K562 (cell line): ENCODE data around the gene DISP1. TPM values are rescaled to one million over a fixed set of nuclear protein-coding genes. Genes with fewer than 3 reads are reported as not detected.

Experiments
- ATAC-seq: fragments of 200-7000 bp; cut with Tn5 transposase; 3 replicates; pipeline ENCODE4 v1.9.1; 2020; ENCODE audit warnings: moderate library complexity
- BruUV-seq: library from RNA; stranded (reverse); fragments of 400-500 nt; replicated peaks from 2 replicates; lab custom pipeline; 2021; lab: Mats Ljungman, UMichigan
- CTCF ChIA-PET: fragments of 300-600 bp; formaldehyde crosslinking; extraction: SDS; loops from one replicate; lab custom pipeline; 2021; ENCODE audit warnings: low intra/inter-chr PET ratio; lab: Yijun Ruan, JAX
- POLR2A ChIA-PET: fragments of 300-600, 350-650 bp; sonication (Branson Sonifier 250); formaldehyde crosslinking; extraction: SDS; loops from one replicate; lab custom pipeline; 2021; ENCODE audit warnings: antibody characterized with exemption, inconsistent platforms; lab: Yijun Ruan, JAX
- DNase-seq, 4 experiments: peaks; one replicate each; pipeline versions ENCODE4 v3.0.0 to v3.0.0-alpha.2; 2011 to 2018; ENCODE audit warnings: low spot score in 3 of 4, mixed read lengths in 3 of 4; ENCODE audit errors: extremely low read depth in 1 of 4
- FAIRE-seq: peaks from 2 replicates; lab custom pipeline; 2011; peaks lifted over from hg19 to GRCh38; lab: Jason Lieb, UNC
- H2AFZ ChIP-seq: 2 replicates; pipeline ENCODE4 v1.6.0; 2011; ENCODE audit warnings: low read depth, low read length, control low read depth, inconsistent platforms
- H3K27ac ChIP-seq: fragments of 200-600 bp; 3 replicates; pipeline ENCODE4 v1.8.0; 2011; ENCODE audit warnings: low read depth, mild to moderate bottlenecking, control low read depth, inconsistent platforms, low read length, moderate library complexity, mixed read lengths; ENCODE audit errors: extremely low read depth
- H3K27me3 ChIP-seq, 2 experiments: fragments of 300-600 bp in 1 of 2; 2 replicates in 1 of 2; 3 replicates in 1 of 2; pipeline versions ENCODE4 v1.6.0 to v1.8.0; 2011; ENCODE audit warnings: inconsistent platforms in 2 of 2, low read length in 2 of 2, mild to moderate bottlenecking in 1 of 2, mixed read lengths in 1 of 2, moderate library complexity in 1 of 2; ENCODE audit not compliant: control insufficient read depth in 2 of 2, insufficient read depth in 2 of 2
- H3K36me3 ChIP-seq: fragments of 300-600 bp; 3 replicates; pipeline ENCODE4 v1.8.0; 2011; ENCODE audit warnings: mild to moderate bottlenecking, low read length, inconsistent platforms; ENCODE audit not compliant: control insufficient read depth, insufficient read depth
- H3K4me1 ChIP-seq, 2 experiments: fragments of 200-600 bp in 1 of 2; replicated peaks in 1 of 2; 2 replicates in 1 of 2; 3 replicates in 1 of 2; pipeline versions ENCODE4 v1.5.1 to v1.8.0; 2011; ENCODE audit warnings: inconsistent platforms in 2 of 2, low read length in 2 of 2, mild to moderate bottlenecking in 1 of 2, mixed read lengths in 1 of 2, moderate library complexity in 1 of 2; ENCODE audit not compliant: control insufficient read depth in 2 of 2, insufficient read depth in 2 of 2
- H3K4me2 ChIP-seq: 2 replicates; pipeline ENCODE4 v1.6.1; 2011; ENCODE audit warnings: low read length, control low read depth, inconsistent platforms, mixed read lengths; ENCODE audit not compliant: insufficient read depth
- H3K4me3 ChIP-seq: fragments of 200-600 bp; sonication (generic), shearing (Covaris generic); 2 replicates; pipeline ENCODE4 v1.5.1; 2016; ENCODE audit warnings: control low read depth, inconsistent platforms
- H3K79me2 ChIP-seq: fragments of 200-600 bp; 3 replicates; pipeline ENCODE4 v1.8.0; 2011; ENCODE audit warnings: low read length, inconsistent platforms; ENCODE audit not compliant: control insufficient read depth, insufficient read depth
- H3K9ac ChIP-seq, 2 experiments: 2 replicates each; pipeline versions ENCODE4 v1.6.0 to v1.6.1; 2011; ENCODE audit warnings: low read depth in 2 of 2, low read length in 2 of 2, control low read depth in 1 of 2, inconsistent platforms in 1 of 2, mild to moderate bottlenecking in 1 of 2, mixed read lengths in 1 of 2; ENCODE audit not compliant: insufficient read depth in 1 of 2
- H3K9me1 ChIP-seq: one replicate; pipeline ENCODE4 v1.6.0; 2011; ENCODE audit warnings: inconsistent platforms, mild to moderate bottlenecking, low read length, moderate library complexity; ENCODE audit not compliant: control insufficient read depth, insufficient read depth
- H3K9me3 ChIP-seq: replicated peaks from 2 replicates; pipeline ENCODE4 v1.5.1; 2011; ENCODE audit warnings: low read depth, low read length, inconsistent platforms; ENCODE audit not compliant: control insufficient read depth, insufficient read depth
- H4K20me1 ChIP-seq: replicated peaks from 2 replicates; pipeline ENCODE4 v1.6.1; 2011; ENCODE audit warnings: low read length, inconsistent platforms, mixed read lengths; ENCODE audit not compliant: control insufficient read depth, insufficient read depth
- CSDE1 ChIP-seq, 2 experiments: fragments of 450-650 bp; IDR thresholded peaks; 2 replicates each; pipeline ENCODE4 v1.6.1; 2016; ENCODE audit warnings: mild to moderate bottlenecking in 1 of 2
- ETV5 ChIP-seq: sonication (generic); formaldehyde crosslinking; IDR thresholded peaks from 2 replicates; pipeline ENCODE4 v1.4.0; 2020; ENCODE audit warnings: low read depth, mild to moderate bottlenecking, missing genetic modification reagents
- GTF2F1 ChIP-seq: IDR thresholded peaks from 2 replicates; pipeline ENCODE4 v1.6.1; 2011; ENCODE audit warnings: low read depth, low read length, improper control_type of control experiment
- ID3 ChIP-seq, 2 experiments: fragments of 250-450 bp in 1 of 2; fragments of 450-650 bp in 1 of 2; sonication (Bioruptor Pico) in 1 of 2; IDR thresholded peaks; 2 replicates each; pipeline versions ENCODE4 v1.6.1 to v1.8.0; 2016 to 2021; ENCODE audit warnings: mild to moderate bottlenecking in 2 of 2, moderate library complexity in 2 of 2, missing compliant biosample characterization in 1 of 2, missing genetic modification characterization in 1 of 2
- MTF1 ChIP-seq: fragments of 250-450 bp; sonication (Bioruptor Pico); IDR thresholded peaks from 2 replicates; pipeline ENCODE4 v1.9.0; 2021; ENCODE audit warnings: moderate library complexity, mild to moderate bottlenecking, inconsistent platforms, borderline replicate concordance
- PRDM10 ChIP-seq: fragments of 450-650 bp; IDR thresholded peaks from 2 replicates; pipeline ENCODE4 v1.6.1; 2018; ENCODE audit not compliant: partially characterized antibody
- PTTG1 ChIP-seq: fragments of 450-650 bp; IDR thresholded peaks from 2 replicates; pipeline ENCODE4 v1.6.1; 2016; ENCODE audit warnings: low read depth, mild to moderate bottlenecking, missing genetic modification characterization, missing compliant biosample characterization
- SETDB1 ChIP-seq: IDR thresholded peaks from one replicate; pipeline ENCODE4 v1.6.1; 2012; ENCODE audit warnings: low read length, control low read depth, inconsistent platforms
- ZBTB43 ChIP-seq: sonication (generic); formaldehyde crosslinking; IDR thresholded peaks from 2 replicates; pipeline ENCODE4 v1.8.0; 2023; ENCODE audit warnings: mild to moderate bottlenecking, missing genetic modification reagents
- ZNF253 ChIP-seq: fragments of 250-450 bp; sonication (Bioruptor Pico); conservative IDR thresholded peaks from 2 replicates; pipeline ENCODE4 v1.6.1; 2021; ENCODE audit warnings: mild to moderate bottlenecking
- WGBS: fragments of 100-300 bp; shearing (Covaris generic); methylation state at CpG from one replicate; pipeline ENCODE4 v1.1.6; 2016; ENCODE audit warnings: low coverage, mixed read lengths; ENCODE audit not compliant: insufficient coverage; ENCODE audit errors: missing lambda C conversion rate; 5-methylcytosine and 5-hydroxymethylcytosine counted together
- in situ Hi-C: fragments of 300-500 bp; cut with MboI; formaldehyde crosslinking; loops from 4 replicates; pipeline ENCODE4 v1.15.0; 2018; ENCODE audit warnings: inconsistent platforms, mixed read lengths
- intact Hi-C: fragments of 100-400 bp; cut with micrococcal nuclease; formaldehyde crosslinking; loops from 2 replicates; pipeline ENCODE4 v1.14.2; 2022
- polyA plus RNA-seq, 8 experiments: library from polyadenylated mRNA; depleted of rRNA in 4 of 8; stranded (reverse) in 5 of 8; unstranded in 3 of 8; fragments of >200 nt; fragmentation: Nextera tagmentation in 2 of 8; fragmentation: Illumina TruSeq in 1 of 8; extraction: Ambion mirVana in 2 of 8; extraction: Trizol in 1 of 8; gene quantifications; 2 replicates each; pipeline versions ENCODE4 v1.2.1 to v1.2.3, GENCODE V29; 2011 to 2014; ENCODE audit warnings: inconsistent platforms in 1 of 8, missing spikeins in 1 of 8
- total RNA-seq, 7 experiments: library from RNA; depleted of rRNA in 6 of 7; stranded (reverse); fragments of >200 nt in 6 of 7; fragmentation: Illumina TruSeq in 2 of 7; extraction: Trizol in 2 of 7; gene quantifications; 2 replicates each; pipeline versions ENCODE4 v1.2.1 to v1.2.3, GENCODE V29; 2011 to 2021; ENCODE audit warnings: low replicate concordance in 1 of 7

DISP1 gene
- total and polyA plus RNA-seq, 9 of the 15 experiments (the other 6 are each of a cell fraction or from before 2014, with no cell fraction given): 0.02 to 0.35 (median 0.04) TPM; not detected in 2

- in situ Hi-C loops: loop anchor here (25.0 kb wide), 1 partner anchor 877 kb away; the partner anchor contains the start of gene CAPN8
- Histone ChIP-seq H3K4me1 (no peaks in the 10 kb centered on the region), H3K79me2 (no peaks in the 10 kb centered on the region), H3K9ac (no peak overlapping the region), H3K27ac (no peak overlapping the region)
- ATAC-seq (no peak), FAIRE-seq (no peak), DNase-seq (no peak)
- WGBS: 4% methylated on average over 2 of the region's 2 CpGs
- no peak for TF ChIP-seq GTF2F1
- TF ChIP-seq, all 486 proteins: peak for 0
- H3K36me3 ChIP-seq: no peaks in the 10 kb centered on the region
- intact Hi-C loops: no loop called here
- no peaks in the 10 kb centered on the region; the same call in 1 of the 2 replicates for H3K9me3 ChIP-seq
- H2AFZ ChIP-seq: no peak overlapping the region
- CTCF ChIA-PET: no interaction called here
- no peaks in the 10 kb centered on the region for H4K20me1 ChIP-seq
- no peaks in the 10 kb centered on the region for H3K9me1 ChIP-seq
- no peak overlapping the region for H3K4me2 ChIP-seq
- POLR2A ChIA-PET: no interaction called here
- no peaks in the 10 kb centered on the region for H3K27me3 ChIP-seq
- no TSS peak for BruUV-seq
- no peak overlapping the region for H3K4me3 ChIP-seq
Measured at GRCh38 chr1:222785529-222785928, 29.3 kb upstream of the DISP1 start.

GRCh38 chr1:222786121-222786520 is 28.7 kb upstream of the DISP1 start:
- Histone ChIP-seq H3K4me1 (no peaks in the 10 kb centered on the region), H3K9me3 (no peaks in the 10 kb centered on the region; the same call in 1 of the 2 replicates), H3K27ac (no peak overlapping the region), H3K4me3 (no peak overlapping the region), H2AFZ (no peak overlapping the region), H3K4me2 (no peak overlapping the region), H3K27me3 (no peaks in the 10 kb centered on the region), H4K20me1 (no peaks in the 10 kb centered on the region), H3K9ac (no peak overlapping the region), H3K9me1 (no peaks in the 10 kb centered on the region), H3K36me3 (no peaks in the 10 kb centered on the region), H3K79me2 (no peaks in the 10 kb centered on the region)
- no peak for DNase-seq
- POLR2A ChIA-PET: no interaction called here
- CTCF ChIA-PET: no interaction called here
- no TSS peak for BruUV-seq
- 0% methylated on average over 1 of the region's 1 CpG for WGBS
- no peak for FAIRE-seq
- ATAC-seq: no peak
- intact Hi-C loops: no loop called here
- in situ Hi-C loops: loop anchor here (25.0 kb wide), 1 partner anchor 876 kb away; the partner anchor contains the start of gene CAPN8
- no peak for TF ChIP-seq SETDB1
- TF ChIP-seq MTF1 (CRISPR knock-in tag): no peak
- no peak for TF ChIP-seq ETV5 (CRISPR knock-in tag)
- TF ChIP-seq PRDM10: no peak
- no peak for TF ChIP-seq PTTG1 (tag)
- TF ChIP-seq ZBTB43 (CRISPR knock-in tag): no peak
- TF ChIP-seq ZNF253 (CRISPR knock-in tag): no peak
- no peak for TF ChIP-seq CSDE1 (IDR thresholded peaks at IDR 0.05)
- TF ChIP-seq ID3 (CRISPR knock-in tag; IDR thresholded peaks at IDR 0.05): no peak
- TF ChIP-seq ID3 (tag; IDR thresholded peaks at IDR 0.05): no peak
